ENCODE data around the gene CORO2B. TPM values are rescaled to one million over a fixed set of nuclear protein-coding genes. Genes with fewer than 3 reads are reported as not detected.

CORO2B gene
- total RNA-seq, 1 experiment from 2014 or later: 0.43 TPM

- peak; percentile 48 for DNase-seq (ENCODE audit: low spot score)
Observed at GRCh38 chr15:68553994-68554720, 24.6 kb upstream of the CORO2B start.

GRCh38 chr15:68554721-68555678 lies 23.8 kb upstream of the CORO2B start:
- no peak for DNase-seq (ENCODE audit: low spot score)

- no peak for DNase-seq (ENCODE audit: low spot score)
Observed at GRCh38 chr15:68555679-68556037, 23.1 kb upstream of the CORO2B start.

GRCh38 chr15:68556139-68556990 lies 22.4 kb upstream of the CORO2B start:
- no peak for DNase-seq (ENCODE audit: low spot score)

GRCh38 chr15:68557469-68558317 lies 21.1 kb upstream of the CORO2B start:
- DNase-seq (ENCODE audit: low spot score): no peak

- DNase-seq (ENCODE audit: low spot score): no peak
Observed at GRCh38 chr15:68558318-68559305, 20.2 kb upstream of the CORO2B start.

GRCh38 chr15:68559345-68560310 lies 19.2 kb upstream of the CORO2B start:
- DNase-seq (ENCODE audit: low spot score): peak; percentile 51

- no peak for DNase-seq (ENCODE audit: low spot score)
Observed at GRCh38 chr15:68560501-68561113, 18.2 kb upstream of the CORO2B start.

- DNase-seq (ENCODE audit: low spot score): no peak
Observed at GRCh38 chr15:68561171-68561900, 17.5 kb upstream of the CORO2B start.

- DNase-seq (ENCODE audit: low spot score): no peak
Observed at GRCh38 chr15:68561901-68562300, 16.9 kb upstream of the CORO2B start.

- no peak for DNase-seq (ENCODE audit: low spot score)
Observed at GRCh38 chr15:68564173-68564572, 14.6 kb upstream of the CORO2B start.

GRCh38 chr15:68565234-68565633 lies 13.6 kb upstream of the CORO2B start:
- DNase-seq (ENCODE audit: low spot score): no peak

- DNase-seq (ENCODE audit: low spot score): no peak
Observed at GRCh38 chr15:68565726-68566125, 13.1 kb upstream of the CORO2B start.

- no peak for DNase-seq (ENCODE audit: low spot score)
Observed at GRCh38 chr15:68566377-68566954, 12.3 kb upstream of the CORO2B start.

- DNase-seq (ENCODE audit: low spot score): no peak
Observed at GRCh38 chr15:68567345-68567744, 11.4 kb upstream of the CORO2B start.

GRCh38 chr15:68570974-68571373 lies 7.8 kb upstream of the CORO2B start:
- no peak for DNase-seq (ENCODE audit: low spot score)

GRCh38 chr15:68571582-68571981 lies 7.2 kb upstream of the CORO2B start:
- DNase-seq (ENCODE audit: low spot score): no peak
